HG02678 (cell line): Measurements from ENCODE around the gene DLG1.
A peak's percentile ranks its signal among the peaks of the same experiment; 100 is the strongest.

ENCODE experiments used
- ATAC-seq: cut with Tn5 transposase; IDR thresholded peaks from one replicate; pipeline ENCODE4 v1.9.1; 2021; ENCODE audit warnings: mild to moderate bottlenecking, moderate library complexity; ENCODE audit not compliant: unreplicated experiment

DLG1 gene

DNA sequence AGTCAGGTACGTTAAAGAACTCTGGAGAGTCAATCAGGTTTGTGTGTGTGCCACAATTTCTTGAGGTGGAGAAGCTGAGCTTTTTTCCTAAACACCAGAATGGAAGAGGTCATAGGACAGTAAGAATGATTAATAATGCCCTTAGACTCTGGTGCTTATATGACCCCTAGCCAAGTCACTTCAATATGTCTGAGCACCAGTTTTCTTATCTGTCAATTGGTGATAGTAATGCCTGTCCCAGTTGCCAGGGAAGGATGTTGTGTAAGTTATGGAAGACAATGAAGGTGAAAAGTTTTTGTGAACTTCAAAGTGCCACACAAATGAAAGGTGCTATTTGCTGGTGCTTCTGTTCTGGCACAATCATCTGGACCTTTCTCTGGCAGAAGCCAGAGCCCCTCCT, 22.2 kb upstream of the DLG1 start:
- ATAC-seq = no peak

DNA sequence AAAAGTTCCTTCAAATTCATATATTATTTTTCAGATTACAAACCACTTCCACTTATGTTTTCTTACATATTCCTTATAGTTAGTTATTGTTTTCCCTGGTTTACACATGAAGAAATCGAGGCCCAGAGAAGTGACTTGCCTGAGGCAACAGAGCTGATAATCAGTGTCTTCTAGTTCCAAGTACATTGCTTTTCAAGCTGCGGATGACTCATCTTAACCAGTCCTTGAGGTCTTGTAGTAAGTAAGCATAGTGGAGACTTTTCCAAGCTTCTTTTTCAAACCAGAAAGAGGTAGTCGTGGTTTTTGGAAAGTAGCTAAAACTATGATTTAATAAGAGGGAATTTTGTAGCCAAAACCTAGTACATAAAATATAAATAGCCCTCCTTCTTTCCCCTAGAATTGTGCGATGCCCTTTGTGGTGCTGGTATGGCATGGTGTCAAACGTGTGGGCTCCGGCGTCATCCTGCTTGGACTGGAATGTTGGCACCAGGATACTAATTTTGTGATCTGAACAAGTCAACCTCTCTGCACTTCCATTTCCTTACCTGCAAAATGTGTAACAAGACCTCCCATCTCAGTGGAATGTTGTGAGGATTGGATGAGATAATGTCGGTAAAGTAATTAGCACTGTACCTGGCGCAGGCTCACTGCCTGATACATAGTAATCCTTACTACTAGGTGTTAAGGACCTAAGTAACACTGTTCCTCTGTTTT, 19.0 kb upstream of the DLG1 start:
- no peak for ATAC-seq

DNA sequence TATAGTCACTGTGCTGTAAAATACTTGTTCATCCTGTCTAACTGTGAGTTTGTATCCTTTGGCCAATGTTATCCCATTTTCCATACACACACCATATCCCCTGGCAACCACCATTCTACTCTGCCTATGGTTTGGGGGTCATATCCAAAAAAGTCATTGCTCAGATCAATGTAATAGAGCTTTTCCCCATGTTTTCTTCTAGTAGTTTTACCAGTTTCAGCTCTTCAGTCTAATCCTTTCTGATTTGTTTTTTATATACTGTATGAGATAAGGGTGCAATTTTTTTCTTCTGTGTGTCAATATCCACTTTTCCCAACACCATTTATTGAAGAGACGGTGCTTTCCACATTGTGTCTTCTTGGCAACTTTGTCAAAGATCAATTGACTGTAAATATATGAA, 14.0 kb upstream of the DLG1 start:
- no peak for ATAC-seq

DNA sequence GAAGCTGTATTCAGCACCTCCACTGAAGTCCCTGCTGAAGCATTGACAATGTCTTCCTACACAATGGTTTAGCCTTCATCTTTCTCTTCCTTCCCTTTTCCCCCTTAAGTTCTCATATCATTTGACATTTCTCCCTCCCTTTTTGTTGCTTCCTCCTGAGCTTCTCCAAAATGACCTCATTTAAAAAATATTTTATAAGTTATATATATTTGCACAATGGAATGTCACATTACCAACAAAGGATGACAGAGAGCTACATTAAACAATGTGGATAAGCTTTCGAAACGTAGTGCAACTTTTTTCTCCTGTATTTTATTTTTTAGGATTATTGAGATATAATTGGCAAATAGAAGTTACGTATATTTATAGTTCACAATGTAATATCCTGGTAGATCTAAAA, 13.2 kb upstream of the DLG1 start:
- no peak for ATAC-seq

DNA sequence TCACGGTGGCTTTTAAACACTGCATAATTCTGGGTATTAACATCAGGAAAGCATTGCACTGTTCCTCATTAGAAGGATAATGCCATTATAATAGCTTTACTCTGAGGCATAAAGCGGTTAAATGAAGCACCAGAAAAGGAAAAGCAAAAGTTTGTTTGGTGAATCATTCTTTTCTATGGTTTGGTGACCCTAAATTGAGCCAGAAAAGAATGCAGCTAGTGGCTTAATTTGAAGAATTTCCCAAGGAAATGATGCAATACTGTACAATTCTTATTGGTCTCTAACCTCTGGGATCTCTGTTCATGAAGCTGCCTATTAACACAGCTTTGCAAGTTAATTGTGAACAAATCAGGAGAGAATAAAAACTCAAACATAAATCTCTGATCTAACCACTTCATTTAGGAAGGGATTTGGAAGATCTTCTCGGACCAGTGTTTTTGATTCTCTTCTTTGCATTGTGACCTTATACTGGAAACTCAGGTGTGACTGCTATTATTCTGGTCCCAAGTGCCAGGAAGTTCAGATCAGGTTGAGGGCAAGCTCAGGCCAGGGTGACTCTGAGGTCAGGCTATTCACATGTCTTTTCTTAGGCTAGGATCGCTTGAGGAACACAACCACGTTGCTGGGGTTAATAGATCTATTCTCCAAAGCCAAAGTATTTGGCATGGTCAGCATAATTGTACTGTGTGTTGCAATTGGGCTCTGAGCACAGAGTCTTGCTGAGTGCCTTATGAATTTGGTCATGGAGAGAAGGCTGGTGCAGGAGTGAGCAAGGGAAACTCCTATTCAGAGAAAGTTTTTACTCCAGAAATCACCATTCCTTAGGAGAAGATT, 11.3 kb upstream of the DLG1 start:
- ATAC-seq = no peak

DNA sequence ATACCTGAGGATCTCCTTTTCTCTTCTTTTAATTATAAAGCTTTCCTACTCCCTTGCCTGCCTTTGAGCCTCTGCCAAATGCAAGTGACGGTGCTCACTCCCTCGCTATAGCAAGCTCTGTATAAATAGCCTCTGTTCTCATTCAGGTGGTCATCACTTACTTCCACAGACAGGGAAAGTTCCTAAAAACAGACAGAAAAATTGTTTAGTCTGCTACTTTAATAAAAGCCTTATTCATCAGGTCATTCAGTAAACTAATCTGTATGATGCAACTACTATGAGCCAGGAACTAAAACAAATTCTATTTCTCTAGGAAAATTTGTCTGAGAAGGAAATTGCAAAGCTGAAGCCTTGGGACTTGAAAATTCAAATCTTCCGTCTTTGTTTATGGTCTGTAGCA, 10.2 kb upstream of the DLG1 start:
- no peak for ATAC-seq

DNA sequence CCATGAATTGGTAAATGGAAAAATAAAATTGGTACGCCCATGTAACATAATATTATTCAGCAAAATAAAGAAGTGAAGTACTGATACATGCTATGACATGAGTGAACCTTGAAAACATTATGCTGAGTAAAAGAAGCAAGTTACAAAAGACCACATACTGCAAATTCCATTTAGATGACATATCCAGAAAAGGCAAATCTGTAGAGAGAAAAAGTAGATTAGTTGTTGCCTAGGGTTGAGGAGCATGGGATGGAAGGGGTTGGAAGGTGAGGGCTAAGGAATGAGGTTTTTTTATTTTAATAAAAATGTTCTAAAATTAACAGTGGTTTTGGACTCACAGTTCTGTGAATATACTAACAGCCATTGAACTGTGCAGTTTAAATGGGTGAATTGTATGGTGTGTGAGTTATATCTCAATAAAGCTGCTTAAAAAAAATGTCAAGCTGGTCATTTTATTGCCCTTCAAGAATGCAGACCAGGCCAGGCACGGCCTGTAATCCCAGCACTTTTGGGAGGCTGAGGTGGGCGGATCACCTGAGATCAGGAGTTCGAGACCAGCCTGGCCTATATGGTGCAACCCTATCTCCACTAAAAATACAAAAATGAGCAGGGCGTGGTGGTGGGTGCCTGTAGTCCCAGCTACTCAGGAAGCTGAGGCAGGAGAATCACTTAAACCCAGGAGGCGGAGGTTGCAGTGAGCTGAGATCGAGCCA, 8.1 kb upstream of the DLG1 start:
- no peak for ATAC-seq

DNA sequence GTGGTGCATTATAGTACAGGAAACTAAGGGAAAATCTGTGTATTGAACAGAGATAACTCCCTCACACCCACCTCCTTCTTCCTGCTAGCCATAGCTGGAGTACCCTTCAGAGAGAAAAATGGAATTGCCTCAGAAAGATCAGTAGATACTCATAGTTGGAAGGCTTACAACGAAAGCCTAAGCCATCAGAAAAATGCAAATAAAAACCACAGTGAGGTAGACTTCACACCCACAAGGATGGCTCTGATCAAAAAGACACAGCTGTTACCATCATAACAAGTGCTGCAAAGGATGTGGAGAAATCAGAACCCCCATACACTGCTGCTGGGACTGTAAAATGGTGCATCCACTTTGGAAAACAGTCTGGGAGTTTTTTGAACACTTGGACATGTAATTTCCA, 7.4 kb upstream of the DLG1 start:
- peak; percentile 95 for ATAC-seq

DNA sequence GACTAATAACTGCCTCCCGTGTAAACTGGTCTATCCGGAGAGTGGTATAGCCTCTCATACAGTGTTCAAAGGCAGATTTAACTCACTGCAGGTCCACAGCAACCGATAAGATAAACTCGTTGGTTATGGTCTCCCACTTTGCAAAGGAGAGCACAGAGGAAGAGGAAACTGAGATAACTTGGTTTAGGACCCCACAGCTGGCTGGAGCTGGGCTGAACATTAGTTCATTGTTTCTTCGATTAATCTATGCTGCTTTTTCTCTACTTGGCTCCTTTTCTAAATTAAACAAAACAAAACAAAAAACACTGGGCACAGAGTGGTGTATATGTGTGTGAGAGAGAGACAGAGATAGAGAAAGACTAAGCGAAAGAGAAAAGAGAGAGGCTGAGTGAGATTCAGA, 5.0 kb upstream of the DLG1 start:
- ATAC-seq = no peak

DNA sequence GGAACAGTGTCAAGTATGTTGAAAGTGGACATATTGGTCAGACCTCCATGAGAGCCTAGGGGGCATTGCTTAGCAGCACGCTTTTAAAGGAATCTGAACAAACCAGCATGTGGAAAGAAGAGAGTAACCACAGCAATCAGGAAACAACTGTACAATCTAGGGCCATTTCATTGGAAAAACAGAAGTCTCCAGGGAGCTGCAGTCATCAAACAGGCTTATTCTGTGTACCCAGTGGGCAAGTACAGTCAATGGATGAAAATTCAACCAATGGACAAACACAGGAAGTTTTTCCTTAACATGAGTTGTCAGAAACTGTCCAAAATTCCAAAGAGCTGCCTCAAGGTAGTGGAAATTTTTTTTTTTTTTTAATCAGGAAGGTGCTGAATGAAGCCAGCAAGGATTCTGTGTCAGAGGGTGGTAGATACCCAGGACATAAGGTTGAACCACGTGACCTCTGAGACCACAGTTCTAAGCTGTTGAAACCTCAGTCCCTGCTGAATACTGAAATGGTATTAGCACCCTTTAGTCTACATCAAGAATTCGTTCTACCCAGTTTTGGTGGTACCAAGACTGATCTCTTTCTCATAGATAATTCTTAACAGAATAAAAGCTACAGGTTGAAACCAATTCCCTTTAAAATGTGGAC, 4.4 kb upstream of the DLG1 start:
- ATAC-seq = no peak

DNA sequence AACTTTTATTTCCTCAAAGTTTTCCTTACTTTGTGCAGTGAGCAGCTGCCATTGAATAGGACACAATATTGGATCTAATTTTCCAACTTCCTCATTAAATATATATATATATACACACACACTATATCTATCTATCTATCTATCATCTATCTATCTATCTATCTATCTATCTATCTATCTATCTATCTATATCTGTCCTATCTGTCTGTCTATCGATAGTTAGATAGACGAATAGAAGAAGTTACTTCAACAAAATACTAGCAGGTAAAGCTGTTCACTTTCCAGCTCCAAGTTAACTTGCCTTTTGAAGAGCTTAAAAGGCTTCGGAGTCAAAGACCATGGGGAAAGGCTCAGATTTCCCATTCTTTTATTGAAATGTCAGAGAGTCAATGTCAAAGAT, 3.6 kb upstream of the DLG1 start:
- no peak for ATAC-seq

DNA sequence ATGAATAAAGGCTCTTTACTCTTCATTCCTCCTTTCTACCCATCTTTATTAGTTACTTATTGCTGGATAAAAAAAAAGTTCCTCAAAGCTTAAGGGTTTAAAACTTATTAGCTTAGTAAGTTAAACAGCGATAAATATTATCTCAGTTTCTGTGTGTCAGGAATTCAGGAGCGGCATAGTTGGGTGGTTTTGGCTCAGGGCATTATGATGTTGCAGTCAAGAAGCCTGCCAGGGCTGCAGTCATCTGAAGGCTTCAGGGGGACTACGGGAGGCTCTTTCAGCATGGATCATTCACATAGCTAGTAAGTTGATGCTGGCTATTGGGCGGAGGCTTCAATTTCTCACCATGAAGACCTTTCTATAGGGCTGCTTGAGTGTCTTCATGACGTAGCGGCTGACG, 1.9 kb upstream of the DLG1 start:
- no peak for ATAC-seq

DNA sequence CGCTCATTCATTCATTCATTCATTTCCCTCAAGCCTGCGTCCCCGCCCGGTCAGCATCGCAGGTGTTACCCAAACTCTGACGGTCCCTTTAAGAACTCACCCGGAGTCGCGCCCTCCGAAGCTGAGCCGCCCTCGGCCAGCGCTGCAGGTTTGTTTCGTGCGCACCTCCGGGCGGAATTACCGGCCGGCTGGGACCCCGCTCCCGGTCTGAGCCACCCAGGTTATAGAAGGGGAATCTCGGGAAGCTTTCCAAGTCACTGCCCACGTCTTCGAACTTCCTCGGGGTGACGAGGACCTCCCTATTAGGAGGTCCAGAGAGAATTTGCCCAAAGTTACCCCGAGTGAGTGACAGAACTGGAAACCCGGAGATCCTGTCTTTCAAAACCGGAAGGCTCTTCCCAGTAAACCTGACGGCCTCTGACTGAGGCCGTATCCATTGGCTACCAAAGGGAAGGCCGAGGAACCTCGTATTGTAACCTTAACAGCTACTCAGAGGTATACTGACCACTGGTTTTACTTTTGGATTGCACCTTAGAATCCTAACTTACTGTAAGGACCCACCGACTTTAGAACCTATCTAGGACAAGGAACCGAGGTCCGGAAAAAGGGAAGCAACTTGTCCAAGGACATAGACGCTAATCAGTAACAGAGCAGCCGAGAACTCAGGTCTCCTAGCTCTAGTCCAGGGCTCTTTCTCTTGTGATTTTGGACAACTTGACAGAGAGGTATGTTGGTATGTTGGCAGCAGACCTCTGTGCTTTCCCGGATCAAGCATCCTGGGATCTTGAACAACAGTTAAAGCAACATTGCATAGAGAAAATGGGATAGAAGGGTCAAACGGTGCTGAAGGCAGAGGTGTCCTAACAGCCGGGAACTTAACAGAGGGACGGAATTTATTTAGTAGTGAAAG, 788 bp upstream of the DLG1 start:
- no peak for ATAC-seq

DNA sequence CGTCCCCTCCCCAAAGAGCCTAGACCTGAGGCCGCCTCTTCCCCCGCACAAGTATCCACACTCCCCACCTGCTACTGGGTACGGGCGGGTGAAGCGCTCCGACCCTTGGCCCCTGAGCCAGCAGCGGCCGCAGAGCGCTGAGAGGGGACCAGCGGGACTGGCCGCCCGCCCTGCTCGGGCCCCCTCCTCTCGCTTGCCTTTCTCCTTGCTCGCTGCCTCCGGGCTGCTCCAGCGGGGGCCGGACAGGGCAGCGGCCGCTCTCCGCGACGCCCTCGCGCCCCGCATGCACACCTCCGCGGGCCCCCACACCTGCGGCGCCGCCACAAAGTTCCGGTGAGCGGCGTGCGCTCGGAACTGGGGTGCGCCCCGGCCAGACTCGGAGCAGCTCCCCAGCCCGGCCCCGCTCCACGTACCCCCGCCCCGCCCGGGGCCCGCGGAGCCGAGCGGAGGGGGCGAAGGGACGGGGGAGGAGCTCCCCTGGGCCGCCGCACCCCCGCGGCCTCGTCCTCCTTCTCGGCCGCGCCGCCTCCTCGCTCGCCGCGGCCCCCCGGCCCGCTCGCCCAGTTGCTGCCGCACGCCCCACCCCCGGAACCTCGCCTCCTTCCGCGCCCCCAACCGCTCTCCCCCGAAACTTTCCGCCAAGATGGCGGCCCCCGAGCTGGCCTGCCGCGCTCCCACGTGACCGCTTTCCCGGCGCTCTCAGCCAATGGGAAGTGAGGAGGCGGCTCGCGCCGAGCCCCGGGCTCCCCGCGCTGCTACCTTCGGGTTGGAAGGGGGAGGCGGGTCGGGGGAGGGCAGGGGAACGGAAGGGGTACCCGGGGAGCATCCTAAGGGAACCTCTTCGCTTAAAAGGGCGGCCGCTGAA, 704 bp downstream of the DLG1 start:
- peak; percentile 71 for ATAC-seq

DNA sequence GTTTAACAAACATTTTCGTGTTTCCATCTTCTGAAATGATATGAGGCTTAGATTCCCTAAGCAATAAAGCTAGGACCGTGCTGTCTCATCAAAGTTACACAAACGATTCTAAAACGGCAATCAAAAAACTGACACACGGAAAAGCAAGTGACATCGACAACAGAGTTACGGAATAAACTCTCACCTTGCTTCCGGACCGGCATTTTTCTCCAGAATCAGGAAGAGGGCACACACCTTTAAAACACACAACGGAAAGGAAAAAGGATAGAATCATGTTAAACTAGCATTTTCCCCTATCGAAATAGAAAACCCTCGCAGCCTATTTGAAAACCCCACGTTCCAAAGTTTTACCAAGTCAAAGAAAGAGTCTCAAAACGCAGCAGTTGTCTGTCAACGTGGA, 1.4 kb downstream of the DLG1 start:
- no peak for ATAC-seq

DNA sequence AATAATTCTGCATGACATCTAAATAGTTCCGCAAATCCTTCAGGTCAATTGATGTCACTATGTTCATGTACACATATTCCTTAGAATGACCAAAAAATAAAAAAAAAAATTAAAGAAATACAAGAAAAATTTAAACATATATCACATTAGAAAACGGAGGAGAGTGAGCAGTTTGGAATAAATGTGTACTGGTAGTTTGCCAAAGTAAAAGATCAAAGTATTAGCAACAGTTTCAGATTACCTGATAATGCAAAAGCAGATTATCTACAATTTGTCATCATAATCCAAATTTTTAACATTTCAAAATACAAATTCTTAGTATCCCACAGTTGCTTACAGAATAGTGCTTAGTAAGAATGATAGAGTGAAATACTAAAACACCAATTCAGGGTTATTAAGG, 1.9 kb downstream of the DLG1 start:
- ATAC-seq = no peak

DNA sequence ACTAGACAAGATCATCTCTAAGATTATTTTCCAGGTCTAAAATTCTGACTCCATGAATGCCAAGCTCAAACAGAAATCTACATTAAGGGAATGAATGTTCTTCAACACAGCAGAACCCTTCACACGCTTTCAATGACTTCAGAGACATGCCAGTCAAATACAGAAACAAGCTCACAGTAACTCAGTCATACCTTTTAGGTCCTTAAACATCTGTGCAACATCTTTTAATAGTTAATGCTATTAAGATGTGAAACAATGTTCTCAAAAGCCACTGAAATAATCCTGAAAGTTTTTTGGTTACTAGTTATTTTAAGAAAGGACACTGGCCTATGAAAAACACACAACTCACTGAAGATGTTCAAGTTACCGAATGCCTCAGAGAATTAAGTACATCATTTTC, 2.5 kb downstream of the DLG1 start:
- no peak for ATAC-seq

DNA sequence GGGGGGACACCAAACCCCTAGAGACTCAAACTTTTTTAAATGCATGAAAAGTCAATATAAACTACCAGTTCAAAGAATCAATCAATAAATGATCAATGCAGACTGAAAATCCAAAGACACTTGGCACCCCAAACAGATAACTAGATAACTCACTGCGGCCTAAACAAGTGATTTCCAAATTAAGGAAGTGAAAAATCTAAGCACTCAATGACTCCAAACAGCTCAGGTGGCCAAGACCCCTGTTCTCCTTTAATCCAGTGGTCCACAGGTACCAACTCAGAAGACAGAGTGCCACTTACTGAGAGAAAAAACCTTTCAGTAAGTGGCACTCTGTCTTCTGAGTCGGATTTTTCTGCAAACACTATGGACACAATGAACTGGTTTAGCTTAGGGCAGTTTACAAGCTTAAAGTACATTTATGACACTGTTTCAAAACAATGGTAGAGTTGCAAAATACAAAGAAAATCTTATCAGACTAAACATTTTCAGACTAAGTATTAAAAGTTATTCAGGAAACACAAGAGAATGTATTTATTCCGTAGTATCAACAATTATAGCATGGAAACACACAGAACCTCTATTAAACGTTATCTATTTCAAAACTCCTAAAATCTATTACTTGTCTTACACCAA, 4.7 kb downstream of the DLG1 start:
- ATAC-seq = no peak

DNA sequence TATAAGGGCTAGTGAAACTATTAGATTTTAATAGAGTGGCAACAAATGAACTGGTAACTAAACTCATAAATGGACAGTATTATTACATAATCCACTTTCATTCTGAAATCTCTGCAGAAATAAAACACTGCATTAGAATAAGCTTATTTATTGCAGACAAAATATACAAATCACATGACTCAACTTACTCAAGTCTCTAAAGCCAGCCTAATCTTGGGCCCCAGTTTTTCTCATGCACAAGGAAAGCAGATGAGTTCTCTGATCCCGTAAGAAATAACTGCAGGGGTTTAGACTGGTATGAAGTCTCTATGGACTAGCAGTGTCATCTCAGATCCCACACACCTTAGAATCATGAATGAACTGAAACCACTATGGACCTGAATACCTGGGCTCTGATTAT, 5.8 kb downstream of the DLG1 start:
- no peak for ATAC-seq
